Measurements from ENCODE around the gene BTK.

The BTK gene

GRCh38 chrX:101393530-101394305 is 7.7 kb upstream of the BTK start:
- DNase-seq, result no peak

GRCh38 chrX:101391831-101392230 is 5.8 kb upstream of the BTK start:
- no peak for DNase-seq

- DNase-seq, result peak; percentile 63
Observed at GRCh38 chrX:101390664-101391525, 4.9 kb upstream of the BTK start, which contains the start of gene RPL36A. RPL36A (plus strand) TSS chrX:101391011; CDS start chrX:101391044, 33 bp downstream.

GRCh38 chrX:101388604-101389003 is 2.6 kb upstream of the BTK start:
- no peak for DNase-seq

- DNase-seq, result no peak
Observed at GRCh38 chrX:101386542-101386885, 523 bp upstream of the BTK start.

- DNase-seq, result no peak
Observed at GRCh38 chrX:101385026-101385684, 836 bp downstream of the BTK start.

- no peak for DNase-seq
Observed at GRCh38 chrX:101383679-101384205, 2.2 kb downstream of the BTK start.

- DNase-seq, result no peak
Observed at GRCh38 chrX:101377547-101377946, 8.4 kb downstream of the BTK start.

GRCh38 chrX:101370888-101371504 is 15.0 kb downstream of the BTK start:
- DNase-seq, result no peak

GRCh38 chrX:101369687-101370086 is 16.3 kb downstream of the BTK start:
- DNase-seq, result no peak

- no peak for DNase-seq
Observed at GRCh38 chrX:101368800-101369199, 17.2 kb downstream of the BTK start.

- DNase-seq, result no peak
Observed at GRCh38 chrX:101365301-101365795, 20.6 kb downstream of the BTK start.

GRCh38 chrX:101362757-101363156 is 23.2 kb downstream of the BTK start:
- no peak for DNase-seq

- DNase-seq, result no peak
Observed at GRCh38 chrX:101362116-101362515, 23.9 kb downstream of the BTK start.

- DNase-seq, result no peak
Observed at GRCh38 chrX:101360390-101360789, 25.6 kb downstream of the BTK start.

- no peak for DNase-seq
Observed at GRCh38 chrX:101359966-101360365, 26.0 kb downstream of the BTK start.

GRCh38 chrX:101357166-101357795 is 28.7 kb downstream of the BTK start:
- no peak for DNase-seq

GRCh38 chrX:101349193-101349562 is 36.8 kb downstream of the BTK start:
- no peak for DNase-seq

- DNase-seq, result peak; percentile 62
Observed at GRCh38 chrX:101348452-101349192, 37.4 kb downstream of the BTK start, which contains the start of gene TIMM8A. TIMM8A (minus strand) TSS chrX:101348742; CDS start chrX:101348664, 78 bp downstream.

- no peak for DNase-seq
Observed at GRCh38 chrX:101347859-101348451, 38.0 kb downstream of the BTK start.

GRCh38 chrX:101337776-101338271 is 48.2 kb downstream of the BTK start:
- no peak for DNase-seq
